ENCODE data around the gene FRMD4A. TPM values are rescaled to one million over a fixed set of nuclear protein-coding genes. Genes with fewer than 3 reads are reported as not detected.

FRMD4A gene
- polyA plus RNA-seq, 1 of the 3 experiments (the other 2 are of a cell fraction): 37.7 TPM

GRCh38 chr10:13862546-13863233, 468.0 kb downstream of the FRMD4A start:
- H3K9me2 ChIP-seq: no peaks in the 10 kb centered on the region
- H3K4me2 ChIP-seq: no peak overlapping the region
- peaks cover 2 to 17% of the 10 kb centered on the region in 2 experiments; a peak in 2 of 4 replicates for H3K4me1 ChIP-seq (ENCODE audit: control insufficient read depth in 1 of 2, insufficient read depth in 2 of 2, low read depth in 1 of 2, low read length in 1 of 2)
- POLR2A ChIA-PET: no interaction called here
- H3K36me3 ChIP-seq (replicated peaks in 1 of 2; ENCODE audit: control insufficient read depth in 1 of 2, insufficient read depth in 2 of 2, low read length in 1 of 2): peaks cover 0 to 11% of the 10 kb centered on the region in 2 experiments
- no peak overlapping the region for H2AFZ ChIP-seq (ENCODE audit: low read depth)
- TF ChIP-seq GABPA (IDR thresholded peaks at IDR 0.05; ENCODE audit: low read depth) (no peak), USF1 (IDR thresholded peaks at IDR 0.05; ENCODE audit: borderline replicate concordance, low read depth) (no peak), RFX5 (IDR thresholded peaks at IDR 0.05; ENCODE audit: low read length) (no peak), TEAD4 (IDR thresholded peaks at IDR 0.05; ENCODE audit: borderline replicate concordance, insufficient read depth) (no peak), FOSL2 (IDR thresholded peaks at IDR 0.05; ENCODE audit: borderline replicate concordance, low read depth) (no peak), USF2 (IDR thresholded peaks at IDR 0.05; ENCODE audit: borderline replicate concordance, low read depth, low read length) (no peak), NFIC (IDR thresholded peaks at IDR 0.05; ENCODE audit: borderline replicate concordance) (no peak), CHD2 (IDR thresholded peaks at IDR 0.05; ENCODE audit: low read length, partially characterized antibody) (no peak), ZBTB33 (IDR thresholded peaks at IDR 0.05; ENCODE audit: borderline replicate concordance, low read depth) (no peak), FOXM1 (IDR thresholded peaks at IDR 0.05; ENCODE audit: low read depth) (no peak), GATA2 (CRISPR knock-in tag; IDR thresholded peaks at IDR 0.05) (no peak)
- no peaks in the 10 kb centered on the region for H3K27me3 ChIP-seq (ENCODE audit: insufficient read depth)
- no peak overlapping the region for H3K9ac ChIP-seq
- peaks cover 15% of the 10 kb centered on the region; the same call in 1 of the 2 replicates for H4K20me1 ChIP-seq (ENCODE audit: insufficient read depth)
- 89% methylated on average over 3 of the region's 3 CpGs for WGBS (ENCODE audit: low lambda C conversion rate)
- CTCF ChIA-PET: interaction anchor here (1.2 to 1.6 kb wide), 2 partner anchors 9 to 54 kb away, joined by 3 to 6 read pairs; no protein-coding TSS in a partner anchor
- no peak overlapping the region for H3K27ac ChIP-seq (ENCODE audit: low read depth in 2 of 2, low read length in 1 of 2)
- DNase-seq: no peak
- peaks cover 96% of the 10 kb centered on the region for H3K79me2 ChIP-seq (ENCODE audit: insufficient read depth)
- no peak overlapping the region for H3K4me3 ChIP-seq (ENCODE audit: low read depth in 2 of 2, low read length in 1 of 2)
- no peaks in the 10 kb centered on the region for H3K9me3 ChIP-seq
- peaks cover 21% of the 10 kb centered on the region for H3F3A ChIP-seq (replicated peaks; ENCODE audit: insufficient read depth)

- Histone ChIP-seq H3K79me2 (ENCODE audit: insufficient read depth) (peaks cover 99% of the 10 kb centered on the region), H3K4me2 (no peak overlapping the region), H3K4me1 (ENCODE audit: control insufficient read depth in 1 of 2, insufficient read depth in 2 of 2, low read depth in 1 of 2, low read length in 1 of 2) (peaks cover 0 to 4% of the 10 kb centered on the region in 2 experiments; a peak in 1 of 4 replicates), H3F3A (replicated peaks; ENCODE audit: insufficient read depth) (peaks cover 9% of the 10 kb centered on the region), H3K36me3 (replicated peaks in 1 of 2; ENCODE audit: control insufficient read depth in 1 of 2, insufficient read depth in 2 of 2, low read length in 1 of 2) (peaks cover 3 to 24% of the 10 kb centered on the region in 2 experiments), H3K9me2 (no peaks in the 10 kb centered on the region), H3K9me3 (no peaks in the 10 kb centered on the region), H2AFZ (ENCODE audit: low read depth) (no peak overlapping the region), H3K9ac (no peak overlapping the region), H3K27me3 (ENCODE audit: insufficient read depth) (no peaks in the 10 kb centered on the region), H3K4me3 (ENCODE audit: low read depth in 2 of 2, low read length in 1 of 2) (no peak overlapping the region), H3K27ac (ENCODE audit: low read depth in 2 of 2, low read length in 1 of 2) (peak overlapping the region in 1 of 2 experiments; percentile 16; a peak in 1 of 4 replicates), H4K20me1 (ENCODE audit: insufficient read depth) (peaks cover 15% of the 10 kb centered on the region; the same call in 1 of the 2 replicates)
- 96% methylated on average over 6 of the region's 14 CpGs for WGBS (ENCODE audit: low lambda C conversion rate)
- ChIA-PET POLR2A (interaction anchor here (0.6 kb wide), 1 partner anchor 70 kb away, joined by 3 read pairs; no protein-coding TSS in a partner anchor), CTCF (no interaction called here)
- no peak for DNase-seq
- TF ChIP-seq EZH2phosphoT487 (IDR thresholded peaks at IDR 0.05; ENCODE audit: borderline replicate concordance, low read depth): no peak
- no peak for TF ChIP-seq PBX3 (IDR thresholded peaks at IDR 0.05)
- TF ChIP-seq FOSL2 (IDR thresholded peaks at IDR 0.05; ENCODE audit: borderline replicate concordance, low read depth): no peak
- no peak for TF ChIP-seq ZBTB33 (IDR thresholded peaks at IDR 0.05; ENCODE audit: borderline replicate concordance, low read depth)
- TF ChIP-seq RCOR1 (IDR thresholded peaks at IDR 0.05; ENCODE audit: low read length): no peak
- TF ChIP-seq RFX5 (IDR thresholded peaks at IDR 0.05; ENCODE audit: low read length): no peak
Observed at GRCh38 chr10:13860886-13861285, 469.8 kb downstream of the FRMD4A start.
